Tongue (tissue), 2 donors: ENCODE measurements around the gene MED1. TPM values are rescaled to one million over a fixed set of nuclear protein-coding genes. Genes with fewer than 3 reads are reported as not detected.
"Not testable (repeated sequence)": the region's sequence is repeated elsewhere in the genome, so short reads cannot be mapped to it uniquely, and the experiment has no call there.

Source experiments
- DNase-seq: peaks from one replicate; pipeline ENCODE4 v3.0.0-alpha.2; 2015
- total RNA-seq: library from RNA; depleted of rRNA; stranded (reverse); fragments of >200 nt; gene quantifications from one replicate; pipeline ENCODE4 v1.2.3, GENCODE V29; 2014

MED1 gene
- total RNA-seq, 1 donor from 2014 or later: 20.6 TPM

- no peak for DNase-seq
These were observed 40.8 kb downstream of the MED1 start for GRCh38 chr17:39410279-39410678.

DNA sequence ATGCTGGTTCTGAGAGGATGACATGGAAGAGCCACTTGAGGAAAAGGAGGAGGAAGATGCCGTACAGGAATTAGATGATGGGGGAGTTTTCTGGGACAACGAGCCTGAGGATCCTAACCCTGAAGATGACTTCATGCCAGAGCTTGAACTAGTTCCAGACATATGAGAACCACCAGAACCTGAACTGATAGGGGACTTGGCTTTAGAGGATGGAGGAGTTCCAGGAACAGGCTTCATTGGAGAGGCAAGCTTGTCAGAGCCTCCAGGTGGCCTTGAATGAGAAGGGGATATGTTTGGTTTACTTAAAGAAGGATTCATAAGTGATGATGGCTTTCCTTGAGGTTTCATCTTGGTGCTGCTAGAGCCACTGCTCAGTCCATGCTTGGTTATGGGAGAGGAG is 42.7 kb downstream of the MED1 start:
- DNase-seq: no peak

- DNase-seq: no peak
These were observed 44.1 kb downstream of the MED1 start for GRCh38 chr17:39406951-39407350.

GRCh38 chr17:39405436-39405835 is 45.6 kb downstream of the MED1 start:
- DNase-seq: no peak

DNA sequence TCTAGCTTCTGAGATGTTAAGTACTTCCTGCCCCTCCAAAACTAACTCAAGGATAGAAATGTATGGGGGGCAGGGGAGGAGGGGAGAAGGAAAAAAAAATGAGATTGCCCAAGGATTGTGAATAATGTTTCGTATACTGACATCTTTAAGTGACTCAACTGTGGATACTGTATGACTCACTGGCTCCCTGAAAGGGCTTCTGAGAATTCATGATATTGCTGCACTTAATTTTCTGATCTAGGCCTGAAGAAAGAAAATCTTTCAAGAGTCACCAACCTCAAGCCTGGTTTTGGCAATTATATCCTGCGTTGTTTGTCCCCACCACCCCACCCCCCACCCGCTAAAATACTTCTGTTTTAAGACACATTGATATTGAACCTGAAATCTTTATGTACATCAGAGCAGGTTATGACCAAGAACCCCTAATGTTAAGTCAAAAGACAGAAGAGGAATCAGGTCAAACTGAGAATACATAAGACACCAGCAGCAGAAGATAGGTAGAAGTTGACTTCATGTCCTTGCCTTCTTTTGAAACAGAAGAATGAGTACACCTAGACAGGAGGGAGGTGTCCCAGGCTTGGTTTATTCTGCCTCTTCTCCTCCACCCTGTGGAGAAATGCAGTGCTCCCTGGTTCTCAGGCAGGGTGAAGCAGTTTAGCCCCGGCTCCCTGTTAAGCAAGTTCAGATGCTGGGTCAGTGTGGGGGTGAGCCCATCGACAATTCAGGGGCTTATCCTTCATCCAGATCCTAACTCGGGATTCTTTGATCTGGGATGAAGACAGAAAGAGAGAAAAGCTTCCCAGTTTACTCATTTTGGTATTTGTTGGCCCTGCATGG is 46.3 kb downstream of the MED1 start:
- no peak for DNase-seq

DNA sequence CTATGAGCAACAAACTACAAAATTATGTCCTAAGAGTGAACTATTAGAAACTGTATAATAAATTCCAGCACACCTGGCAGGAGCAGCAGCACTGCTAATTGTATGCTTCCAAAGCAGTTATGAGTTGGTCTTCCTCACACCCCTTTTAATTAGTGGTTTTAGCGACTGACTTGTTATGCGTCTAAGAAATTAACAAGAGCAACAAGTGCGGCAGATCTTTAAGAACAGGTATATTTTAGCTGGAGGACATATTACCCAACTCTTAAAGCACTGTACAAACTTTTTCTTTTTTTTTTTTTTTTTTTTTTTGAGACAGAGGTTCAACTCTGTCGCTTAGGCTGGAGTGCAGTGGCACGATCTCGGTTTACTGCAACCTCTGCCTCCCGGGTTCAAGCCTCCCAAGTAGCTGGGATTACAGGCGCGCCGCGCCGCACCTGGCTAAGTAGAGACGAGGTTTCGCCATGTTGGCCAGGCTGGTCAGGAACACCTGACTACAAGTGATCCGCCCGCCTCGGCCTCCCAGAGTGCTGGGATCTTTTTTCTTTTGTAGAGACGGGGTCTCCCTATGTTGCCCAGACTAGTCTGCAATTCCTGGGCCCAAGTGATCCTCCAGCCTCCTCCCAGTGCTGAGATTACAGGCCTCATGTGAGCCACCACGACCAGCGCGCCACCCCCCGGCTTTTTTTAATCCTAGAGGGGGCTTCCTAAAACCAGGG is 48.0 kb downstream of the MED1 start:
- no peak for DNase-seq

- peak; percentile 98 for DNase-seq
These were observed 48.7 kb downstream of the MED1 start for GRCh38 chr17:39402244-39402889.

DNA sequence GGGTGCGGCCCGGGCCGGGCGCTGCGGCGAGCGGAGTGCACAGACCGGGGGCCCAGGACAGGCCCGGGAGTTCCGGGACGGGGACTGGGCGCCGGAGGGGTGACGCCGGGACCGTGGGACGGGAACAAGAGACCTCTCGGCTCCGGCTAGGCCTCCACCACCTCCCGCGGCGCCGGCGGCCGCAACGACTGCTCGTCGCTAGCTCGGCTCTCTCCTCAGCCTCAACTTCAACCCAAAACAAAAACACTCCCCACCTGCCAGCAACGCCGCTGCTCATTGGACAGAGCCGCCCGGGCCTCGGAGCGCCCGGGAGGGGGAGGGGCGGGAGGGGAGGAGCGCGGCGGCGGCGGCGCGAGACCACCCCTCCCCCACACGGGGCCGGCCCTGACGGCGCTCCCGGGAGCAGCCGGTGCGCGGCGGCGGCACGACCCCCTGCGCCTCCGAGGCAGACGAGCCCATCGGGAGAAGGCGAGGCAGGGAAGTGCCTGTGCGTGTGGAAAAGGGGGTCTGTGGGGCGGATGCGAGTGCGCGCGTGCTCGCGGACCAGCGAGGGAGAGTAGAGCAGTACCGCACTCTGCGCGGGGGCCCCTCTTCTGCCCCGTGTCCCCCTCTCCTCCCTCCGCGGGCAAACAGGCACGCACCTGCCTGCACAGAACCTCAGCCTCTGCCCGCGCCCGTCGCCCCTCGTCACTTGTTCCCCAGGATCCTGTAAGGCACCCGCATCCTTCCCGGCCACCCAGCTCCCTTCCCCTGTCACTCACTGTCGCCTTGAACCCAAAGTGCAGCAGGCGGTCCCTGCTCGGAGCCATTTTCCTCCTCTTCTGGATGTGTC is 49.4 kb downstream of the MED1 start, which contains the start of gene FBXL20:
TSS of gene FBXL20 (minus strand) at position 215 of the 832 bp plus-strand sequence. CDS start 224 bp downstream, outside the sequence.
- DNase-seq: peak; percentile 97

- peak; percentile 15 for DNase-seq
These were observed 50.3 kb downstream of the MED1 start for GRCh38 chr17:39400547-39401411.

DNA sequence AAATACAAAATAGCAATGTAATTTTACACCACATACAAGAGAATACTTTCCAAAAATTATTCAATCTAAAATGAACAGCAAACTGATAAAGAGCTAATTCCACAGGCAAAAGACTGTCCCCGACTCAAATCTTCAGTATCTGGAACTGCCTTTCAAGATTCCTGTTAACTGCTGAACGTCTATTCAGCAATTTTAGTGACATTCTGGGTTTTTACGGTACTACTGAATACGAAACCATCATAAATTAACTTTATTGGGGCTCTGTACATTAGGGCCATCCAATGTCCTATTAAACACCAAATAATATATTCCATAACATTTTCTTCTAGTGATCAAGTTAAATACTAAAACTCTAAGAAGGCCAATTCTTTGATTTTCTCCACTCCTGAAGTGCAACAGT is 51.3 kb downstream of the MED1 start:
- DNase-seq: no peak

DNA sequence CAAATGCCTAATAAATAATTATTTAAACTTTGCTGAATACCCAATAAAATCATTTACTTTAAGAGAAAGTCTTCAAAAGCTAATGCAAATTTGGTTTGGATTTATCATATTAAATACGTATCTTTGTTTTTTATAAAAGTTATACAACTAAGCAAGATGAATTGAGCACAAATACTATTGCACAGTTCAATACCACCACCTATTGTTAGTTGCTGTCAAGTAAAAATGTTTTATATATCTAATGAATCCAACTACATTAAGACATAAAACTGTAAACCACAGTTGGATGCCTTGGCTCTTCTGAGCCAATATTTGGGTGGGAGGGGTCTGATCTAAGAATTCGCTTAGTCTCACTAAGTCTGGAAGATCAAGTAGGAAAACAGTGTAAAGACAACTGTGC is 57.3 kb downstream of the MED1 start:
- no peak for DNase-seq

DNA sequence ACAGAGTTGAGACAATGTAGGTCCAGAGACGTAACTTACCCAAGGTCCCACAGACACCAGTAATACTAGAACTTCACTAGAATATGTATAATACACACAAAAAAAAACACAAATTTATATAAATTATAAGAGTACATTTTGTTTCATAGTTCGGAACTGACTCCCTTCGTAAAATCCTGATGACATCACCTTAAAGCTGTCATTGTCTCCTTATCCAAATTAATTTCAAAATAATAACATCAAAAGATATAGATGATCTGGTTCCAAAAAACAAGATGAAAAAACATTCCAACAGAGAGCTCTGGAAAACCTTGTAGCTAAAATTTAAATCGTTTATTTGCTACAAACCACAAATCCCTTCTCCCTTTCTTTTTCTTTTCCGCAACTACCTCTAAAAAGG is 59.6 kb downstream of the MED1 start:
- no peak for DNase-seq

DNA sequence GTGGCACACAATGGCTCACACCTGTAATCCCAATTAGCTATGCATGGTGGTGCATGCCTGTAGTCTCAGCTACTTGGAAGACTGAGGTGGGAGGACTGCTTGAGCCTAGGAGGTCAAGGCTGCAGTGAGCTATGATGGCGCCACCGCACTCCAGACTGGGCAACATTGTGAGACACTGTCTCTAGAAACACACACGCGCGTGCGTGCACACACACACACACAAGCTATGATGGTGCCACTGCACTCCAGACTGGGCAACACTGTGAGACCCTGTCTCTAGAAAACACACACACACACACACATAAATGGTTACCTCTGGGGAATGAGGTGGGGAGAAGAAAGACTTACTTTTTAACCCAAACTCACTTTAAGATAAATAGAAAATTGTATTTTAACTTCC is 66.0 kb downstream of the MED1 start:
- DNase-seq: no peak

DNA sequence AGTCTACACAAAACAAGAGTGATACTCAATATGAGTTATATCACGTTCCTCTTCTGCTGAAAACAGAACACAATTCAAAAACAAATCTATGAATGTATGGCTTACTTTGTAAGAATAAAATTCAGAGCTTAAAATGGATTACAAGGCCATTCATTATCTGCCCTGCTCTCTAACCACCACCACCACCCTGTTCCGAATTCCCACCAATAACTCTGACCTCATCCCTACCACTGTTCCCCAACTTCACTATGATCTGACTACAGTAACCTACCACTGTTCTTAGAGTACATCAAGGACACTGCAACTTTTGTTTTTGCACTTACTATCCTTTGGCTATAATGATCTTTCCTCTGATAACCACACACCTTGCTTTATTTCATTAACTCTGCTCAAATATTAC is 70.9 kb downstream of the MED1 start:
- DNase-seq: no peak

DNA sequence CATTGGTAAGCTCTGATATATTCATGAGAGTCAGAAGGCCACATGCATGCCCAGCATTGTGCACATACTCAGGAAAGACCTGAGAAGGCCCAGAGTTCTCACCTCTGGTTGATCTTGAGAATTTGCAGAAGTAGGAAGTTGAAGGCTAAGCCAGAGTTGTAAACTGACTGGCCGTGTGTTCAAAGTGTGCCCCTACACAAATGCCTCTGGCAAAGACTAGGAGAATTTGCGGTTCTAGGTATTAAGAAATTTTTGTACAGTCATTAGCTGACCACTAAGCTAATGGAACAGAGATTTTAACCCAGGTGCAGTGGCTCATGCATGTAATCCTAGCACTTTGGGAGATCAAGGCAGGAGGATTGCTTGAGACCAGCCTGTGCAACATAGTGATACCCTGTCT is 74.6 kb downstream of the MED1 start:
- no peak for DNase-seq

DNA sequence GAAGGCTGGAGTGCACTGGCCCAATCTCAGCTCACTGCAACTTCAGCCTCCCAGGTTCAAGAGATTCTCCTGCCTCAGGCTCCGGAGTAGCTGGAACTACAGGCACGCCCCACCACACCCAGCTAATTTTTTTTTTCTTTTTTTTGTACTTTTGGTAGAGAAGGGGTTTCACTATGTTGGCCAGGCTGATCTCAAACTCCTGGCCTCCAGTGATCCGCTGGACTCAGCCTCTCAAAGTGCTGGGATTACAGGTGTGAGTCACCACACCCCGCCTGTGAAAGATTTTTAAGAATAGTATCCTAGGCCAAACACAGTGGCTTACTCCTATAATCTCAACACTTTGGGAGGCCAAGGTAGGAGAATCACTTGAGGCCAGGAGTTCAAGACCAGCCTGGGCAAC is 83.3 kb downstream of the MED1 start:
- not testable (repeated sequence) for DNase-seq

- no peak for DNase-seq
These were observed 85.2 kb downstream of the MED1 start for GRCh38 chr17:39365872-39366271.

- DNase-seq: no peak
These were observed 85.8 kb downstream of the MED1 start for GRCh38 chr17:39365242-39365641.

DNA sequence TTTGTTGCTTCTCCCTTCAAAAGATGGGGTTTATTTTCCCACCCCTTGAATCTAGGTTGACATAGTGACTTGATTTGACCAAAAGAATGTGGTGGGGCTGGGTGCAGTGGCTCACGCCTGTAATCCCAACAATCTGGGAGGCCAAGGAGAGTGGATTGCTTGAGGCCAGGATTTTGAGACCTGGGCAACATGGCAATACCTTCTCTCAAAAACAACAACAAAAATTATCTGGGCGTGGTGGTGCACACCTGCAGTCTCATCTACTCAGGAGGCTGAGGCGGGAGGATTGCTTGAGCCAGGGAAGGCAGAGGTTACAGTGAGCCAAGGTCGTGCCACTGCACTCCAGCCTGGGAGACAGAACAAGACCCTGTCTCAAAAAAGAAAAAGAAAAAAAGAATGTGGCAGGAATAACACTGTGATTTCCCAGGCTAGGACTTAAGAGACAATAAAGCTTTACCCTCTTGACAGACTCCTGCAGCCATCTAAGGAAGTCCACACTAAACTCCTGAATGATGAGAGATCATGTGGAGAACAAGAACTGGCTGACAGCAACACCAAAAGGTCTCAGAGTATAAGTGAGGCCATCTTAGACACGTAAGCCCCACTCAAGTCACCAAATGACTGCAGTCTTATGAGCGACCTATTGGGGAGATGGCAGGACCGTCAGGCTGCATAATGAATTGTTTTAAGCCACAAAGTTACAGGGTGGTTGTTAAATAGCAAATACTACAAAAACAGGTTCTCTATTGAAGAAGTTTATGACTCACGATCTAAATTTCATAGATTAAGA is 86.6 kb downstream of the MED1 start:
- no peak for DNase-seq

- DNase-seq: no peak
These were observed 90.0 kb downstream of the MED1 start for GRCh38 chr17:39361064-39361463.
